Small intestine (tissue), 7 donors: ENCODE data around the gene DPEP2. TPM values are rescaled to one million over a fixed set of nuclear protein-coding genes. Genes with fewer than 3 reads are reported as not detected.
"Not testable (repeated sequence)": the region's sequence is repeated elsewhere in the genome, so short reads cannot be mapped to it uniquely, and the experiment has no call there.

ENCODE experiments used
- DNase-seq, 2 donors: peaks; one replicate each; pipeline versions ENCODE4 v3.0.0 to v3.0.0-alpha.2; 2013
- FAIRE-seq: peaks from 2 replicates; lab custom pipeline; 2012; peaks lifted over from hg19 to GRCh38; lab: Jason Lieb, UNC
- H3K27ac ChIP-seq, 3 donors: one replicate each; pipeline ENCODE4 v1.5.1; 2013; ENCODE audit warnings: low read length in 2 of 3, mild to moderate bottlenecking in 2 of 3, control low read depth in 1 of 3, inconsistent platforms in 1 of 3, low read depth in 1 of 3, moderate library complexity in 1 of 3
- H3K27me3 ChIP-seq, 3 donors: one replicate each; pipeline ENCODE4 v1.6.1; 2013; ENCODE audit warnings: low read length in 3 of 3, inconsistent platforms in 1 of 3; ENCODE audit not compliant: control insufficient read depth in 3 of 3, insufficient read depth in 3 of 3
- H3K36me3 ChIP-seq, 3 donors: one replicate each; pipeline ENCODE4 v1.6.1; 2013; ENCODE audit warnings: low read length in 3 of 3, inconsistent platforms in 1 of 3, low read depth in 1 of 3, mild to moderate bottlenecking in 1 of 3, moderate library complexity in 1 of 3; ENCODE audit not compliant: control insufficient read depth in 3 of 3, insufficient read depth in 2 of 3
- H3K4me1 ChIP-seq, 3 donors: one replicate each; pipeline ENCODE4 v1.6.1; 2013; ENCODE audit warnings: low read length in 2 of 3, inconsistent platforms in 1 of 3, low read depth in 1 of 3, mild to moderate bottlenecking in 1 of 3, moderate library complexity in 1 of 3; ENCODE audit not compliant: control insufficient read depth in 3 of 3, insufficient read depth in 2 of 3
- H3K4me3 ChIP-seq, 3 donors: one replicate each; pipeline ENCODE4 v1.5.1; 2013; ENCODE audit warnings: low read length in 3 of 3, control low read depth in 1 of 3, inconsistent platforms in 1 of 3, low read depth in 1 of 3, mild to moderate bottlenecking in 1 of 3, moderate library complexity in 1 of 3
- H3K9me3 ChIP-seq, 2 donors: one replicate each; pipeline ENCODE4 v1.6.1; 2013; ENCODE audit warnings: low read depth in 1 of 2, low read length in 1 of 2; ENCODE audit not compliant: control insufficient read depth in 2 of 2, insufficient read depth in 1 of 2
- WGBS, 3 donors: extraction: QIAGEN DNeasy Blood & Tissue Kit; methylation state at CpG; one replicate each; pipeline ENCODE4 v1.1.7; 2013; 5-methylcytosine and 5-hydroxymethylcytosine counted together
- polyA plus RNA-seq, 4 donors: library from polyadenylated mRNA; stranded (reverse) in 3 of 4; unstranded in 1 of 4; fragments of 200-250 nt in 3 of 4; fragments of 120-200 nt in 1 of 4; gene quantifications; one replicate each; pipeline versions ENCODE4 v1.2.1 to v1.2.3, GENCODE V29; 2013
- donor health status: healthy with polysubstance abuse.
- donor health status: control.
- donor health status: control.
- donor health status: Bipolar disorder and iron deficiency.
- donor health status: healthy.

Gene DPEP2
- polyA plus RNA-seq, 4 donors: 1.4 to 4.1 (median 3.2) TPM; not detected in 1

- no peak for FAIRE-seq
- 53 to 65% (median 54%) methylated on average over 5 of the region's 5 CpGs for WGBS, 3 donors
Observed at GRCh38 chr16:67977005-67977404, 22.3 kb downstream of the DPEP2 start.

GRCh38 chr16:67976205-67976604 is 23.1 kb downstream of the DPEP2 start:
- Histone ChIP-seq H3K4me1 (no peaks in the 10 kb centered on the region), H3K27ac (no peak overlapping the region), H3K36me3 (no peaks in the 10 kb centered on the region), H3K27me3 (peaks cover 0 to 13% (median 0%) of the 10 kb centered on the region in 3 donors), H3K4me3 (no peak overlapping the region), H3K9me3 (no peaks in the 10 kb centered on the region)
- WGBS, 3 donors: 90 to 92% (median 90%) methylated on average over 2 of the region's 2 CpGs
- DNase-seq (no peak), FAIRE-seq (no peak)

More at GRCh38 chr16:67977005-67977404, 22.3 kb downstream of the DPEP2 start:
- H3K36me3 ChIP-seq: no peaks in the 10 kb centered on the region
- no peak for DNase-seq
- H3K27me3 ChIP-seq: peaks cover 0 to 13% (median 0%) of the 10 kb centered on the region in 3 donors
- H3K9me3 ChIP-seq: no peaks in the 10 kb centered on the region
- no peaks in the 10 kb centered on the region for H3K4me1 ChIP-seq
- no peak overlapping the region for H3K4me3 ChIP-seq
- H3K27ac ChIP-seq: no peak overlapping the region

GRCh38 chr16:67975321-67976105 is 23.8 kb downstream of the DPEP2 start:
- 48 to 64% (median 58%) methylated on average over 14 of the region's 14 CpGs for WGBS, 3 donors
- DNase-seq (no peak), FAIRE-seq (no peak)
- Histone ChIP-seq H3K27ac (peak overlapping the region in 1 of 3 donors; percentile 41), H3K27me3 (peaks cover 0 to 14% (median 0%) of the 10 kb centered on the region in 3 donors), H3K9me3 (no peaks in the 10 kb centered on the region), H3K36me3 (no peaks in the 10 kb centered on the region), H3K4me3 (no peak overlapping the region), H3K4me1 (no peaks in the 10 kb centered on the region)

GRCh38 chr16:67972285-67972684 is 27.0 kb downstream of the DPEP2 start:
- H3K36me3 ChIP-seq, H3K27ac ChIP-seq, FAIRE-seq, H3K4me3 ChIP-seq, H3K27me3 ChIP-seq, DNase-seq, H3K4me1 ChIP-seq, H3K9me3 ChIP-seq: not testable (repeated sequence)
- 82 to 89% (median 85%) methylated on average over 7 of the region's 7 CpGs for WGBS, 3 donors

GRCh38 chr16:67971111-67971510 is 28.2 kb downstream of the DPEP2 start:
- H3K27ac ChIP-seq: no peak overlapping the region
- H3K4me1 ChIP-seq: peaks cover 0 to 16% (median 0%) of the 10 kb centered on the region in 3 donors
- no peak for DNase-seq
- WGBS, 3 donors: 81 to 94% (median 84%) methylated on average over 9 of the region's 9 CpGs
- H3K36me3 ChIP-seq: peaks cover 0 to 4% (median 0%) of the 10 kb centered on the region in 3 donors
- H3K9me3 ChIP-seq: no peaks in the 10 kb centered on the region
- no peak overlapping the region for H3K4me3 ChIP-seq
- no peak for FAIRE-seq
- peaks cover 0 to 7% (median 3%) of the 10 kb centered on the region in 3 donors for H3K27me3 ChIP-seq

- H3K27ac ChIP-seq: peak overlapping the region; percentile 46 to 90 (median 52)
- H3K4me1 ChIP-seq: peaks cover 0 to 17% (median 0%) of the 10 kb centered on the region in 3 donors
- H3K27me3 ChIP-seq: peaks cover 0 to 7% (median 3%) of the 10 kb centered on the region in 3 donors
- peak in 1 of 2 donors; percentile 52 for DNase-seq
- FAIRE-seq: no peak
- H3K9me3 ChIP-seq: no peaks in the 10 kb centered on the region
- H3K4me3 ChIP-seq: peak overlapping the region in 2 of 3 donors; percentile 64 to 70
- WGBS, 3 donors: 29 to 44% (median 41%) methylated on average over 40 of the region's 40 CpGs
- H3K36me3 ChIP-seq: peaks cover 0 to 11% (median 0%) of the 10 kb centered on the region in 3 donors
Observed at GRCh38 chr16:67969254-67970039, 29.8 kb downstream of the DPEP2 start.

- FAIRE-seq: no peak
- peaks cover 0 to 18% (median 0%) of the 10 kb centered on the region in 3 donors for H3K36me3 ChIP-seq
- no peaks in the 10 kb centered on the region for H3K9me3 ChIP-seq
Observed at GRCh38 chr16:67968400-67969253, 30.7 kb downstream of the DPEP2 start, which contains the start of gene SLC12A4. TSS of gene SLC12A4 (minus strand) at chr16:67968637. CDS start at chr16:67968553, 84 bp downstream.

More at GRCh38 chr16:67968400-67969253, 30.7 kb downstream of the DPEP2 start, which contains the start of gene SLC12A4:
- Histone ChIP-seq H3K27me3 (peaks cover 0 to 7% (median 3%) of the 10 kb centered on the region in 3 donors), H3K4me1 (peaks cover 0 to 25% (median 0%) of the 10 kb centered on the region in 3 donors), H3K27ac (peak within 1 kb of the TSS; percentile 52 to 95 (median 58)), H3K4me3 (peak within 1 kb of the TSS; percentile 64 to 70 (median 66))
- peak; percentile 59 to 89 for DNase-seq
- 1 to 2% (median 1%) methylated on average over 41 to 78 of the region's 78 CpGs for WGBS, 3 donors
